GM12875 (cell line): ENCODE results near the gene EBF4.

ENCODE experiments used
- H3K4me3 ChIP-seq: one replicate; pipeline ENCODE4 v1.5.1; 2011; ENCODE audit warnings: low read depth, low read length, control low read depth
- CTCF ChIP-seq: IDR thresholded peaks from 2 replicates; pipeline ENCODE4 v1.5.1; 2011; ENCODE audit warnings: low read depth, mild to moderate bottlenecking, control low read depth, inconsistent platforms, low read length, moderate library complexity, borderline replicate concordance; ENCODE audit not compliant: insufficient read depth

The EBF4 gene

GRCh38 chr20:2760297-2760951 is 67.8 kb downstream of the EBF4 start:
- no peak overlapping the region for H3K4me3 ChIP-seq
- TF ChIP-seq CTCF = no peak

GRCh38 chr20:2760952-2761305 is 68.3 kb downstream of the EBF4 start:
- no peak for TF ChIP-seq CTCF
- H3K4me3 ChIP-seq = no peak overlapping the region

DNA sequence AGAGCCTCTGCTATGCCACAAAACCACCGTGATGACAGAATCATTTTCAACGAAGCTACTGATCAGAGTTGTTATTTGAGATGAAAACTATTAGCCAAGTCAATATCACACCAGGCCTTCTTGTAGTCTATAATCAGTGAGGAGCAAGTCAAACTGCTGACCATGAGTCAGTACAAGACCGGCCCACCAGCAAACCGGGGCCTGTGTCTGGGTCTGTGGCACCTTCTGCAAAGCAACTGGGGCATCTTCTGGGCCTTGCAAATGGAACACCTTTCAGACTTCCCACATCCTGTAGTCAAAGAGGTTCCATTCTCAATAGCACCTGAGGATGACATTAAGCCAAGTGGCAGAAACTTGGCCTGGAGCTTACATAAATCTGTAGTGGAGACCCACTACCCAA is 69.3 kb downstream of the EBF4 start:
- TF ChIP-seq CTCF = no peak

DNA sequence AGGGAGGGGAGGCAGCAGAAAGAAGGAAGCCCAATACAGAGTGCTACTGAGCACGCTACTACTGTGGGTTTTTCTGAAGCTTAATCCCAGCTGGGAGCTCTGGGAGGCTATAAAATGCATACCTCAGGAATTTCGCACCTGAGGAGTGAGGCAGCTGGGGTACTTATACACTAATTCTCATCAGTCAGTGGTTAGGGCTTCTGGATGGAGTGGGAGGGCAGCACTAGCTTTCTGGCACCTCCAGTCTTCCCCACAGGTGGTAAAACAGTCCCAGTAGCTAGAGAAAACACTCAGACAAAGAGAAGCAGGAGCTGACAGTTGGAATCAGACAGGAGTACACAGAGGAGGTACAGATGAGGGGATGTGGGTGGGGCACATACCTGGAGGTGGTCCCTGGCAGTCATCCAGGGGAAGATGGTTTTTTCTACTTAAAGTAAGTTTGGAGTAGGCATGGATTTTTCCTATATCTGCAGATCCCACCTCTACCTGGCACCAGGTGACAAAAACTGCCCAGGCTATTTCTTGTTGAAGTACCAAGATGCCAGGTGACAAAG is 70.1 kb downstream of the EBF4 start:
- TF ChIP-seq CTCF = no peak
- no peak overlapping the region for H3K4me3 ChIP-seq

More for the DNA sequence above, 69.3 kb downstream of the EBF4 start:
- H3K4me3 ChIP-seq = no peak overlapping the region

- no peak overlapping the region for H3K4me3 ChIP-seq
- no peak for TF ChIP-seq CTCF
Observed at GRCh38 chr20:2763186-2763585, 70.6 kb downstream of the EBF4 start.

DNA sequence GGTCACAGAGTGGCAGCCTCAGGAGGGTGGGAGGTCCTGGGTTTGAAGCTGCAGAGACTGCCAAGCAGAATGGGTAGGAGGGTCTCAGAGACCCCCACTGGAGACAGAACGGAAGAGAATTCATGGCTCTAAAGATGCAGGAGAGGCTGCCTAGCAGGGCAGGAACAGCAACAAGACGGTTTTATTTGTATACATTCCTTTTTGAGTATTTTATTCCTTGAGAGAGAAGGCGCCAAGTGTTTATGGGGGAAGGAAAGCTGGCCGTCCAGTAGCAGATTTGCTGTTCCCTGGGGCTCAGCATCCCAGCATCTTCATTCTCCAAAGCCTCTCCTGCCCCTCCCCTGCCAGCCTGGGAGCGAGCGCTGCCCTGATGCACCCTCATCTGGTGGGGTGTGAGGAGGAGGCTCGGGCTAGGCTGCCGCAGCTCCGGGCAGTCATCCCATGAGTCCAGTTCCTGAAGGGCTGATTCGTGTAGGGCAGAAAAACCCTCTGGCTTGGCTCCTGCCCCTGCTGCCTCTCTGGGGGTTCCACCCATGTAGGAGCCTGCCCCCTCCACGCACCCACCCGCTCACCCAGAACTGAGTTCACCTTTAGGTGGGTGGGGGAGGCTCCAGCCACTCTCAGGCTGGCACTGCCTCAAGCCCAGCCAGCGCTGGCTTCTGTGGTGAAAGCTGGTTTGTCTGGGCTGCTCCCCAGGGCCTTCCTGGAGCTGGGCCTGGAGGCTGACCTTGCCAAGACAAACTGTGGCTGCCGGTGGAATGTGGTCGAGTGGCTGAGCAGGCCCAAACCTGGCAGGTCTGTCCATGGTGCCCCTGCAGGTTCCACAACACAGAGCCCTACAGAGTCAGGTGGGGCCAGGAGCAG is 75.4 kb downstream of the EBF4 start:
- H3K4me3 ChIP-seq = no peak overlapping the region
- TF ChIP-seq CTCF = no peak
